HepG2 (cell line): Measurements from ENCODE around the gene SSBP2. TPM values are rescaled to one million over a fixed set of nuclear protein-coding genes. Genes with fewer than 3 reads are reported as not detected.

ENCODE experiments used
- ATAC-seq: fragments of 200-7000 bp; cut with Tn5 transposase; 3 replicates; pipeline ENCODE4 v1.9.1; 2020; ENCODE audit warnings: mild to moderate bottlenecking, moderate library complexity
- BruUV-seq: library from RNA; stranded (reverse); fragments of 400-500 nt; replicated peaks from 2 replicates; lab custom pipeline; 2021; lab: Mats Ljungman, UMichigan
- CTCF ChIA-PET: fragments of 300-600 bp; formaldehyde crosslinking; extraction: SDS; loops from one replicate; lab custom pipeline; 2021; ENCODE audit warnings: low total read pairs, inconsistent platforms, low intra/inter-chr PET ratio; lab: Yijun Ruan, JAX
- POLR2A ChIA-PET: fragments of 350-600 bp; sonication (Branson Sonifier 250); formaldehyde crosslinking; loops from one replicate; lab custom pipeline; 2020; ENCODE audit warnings: antibody characterized with exemption, inconsistent platforms; lab: Yijun Ruan, JAX
- DNase-seq: peaks from one replicate; pipeline ENCODE4 v3.0.0-alpha.2; 2015; ENCODE audit warnings: low spot score
- FAIRE-seq: peaks from 3 replicates; lab custom pipeline; 2011; peaks lifted over from hg19 to GRCh38; lab: Jason Lieb, UNC
- H2AFZ ChIP-seq: one replicate; pipeline ENCODE4 v1.6.1; 2011; ENCODE audit warnings: low read length, inconsistent platforms
- H3K27ac ChIP-seq: fragments of 300-600 bp; 3 replicates; pipeline ENCODE4 v1.8.0; 2011; ENCODE audit warnings: mixed run types, mild to moderate bottlenecking, mixed read lengths, low read length, inconsistent platforms; ENCODE audit not compliant: insufficient read depth; ENCODE audit errors: extremely low read length
- H3K27me3 ChIP-seq, 2 experiments: fragments of 200-600 bp in 1 of 2; 2 replicates in 1 of 2; 3 replicates in 1 of 2; pipeline versions ENCODE4 v1.6.0 to v1.8.0; 2011; ENCODE audit warnings: low read length in 2 of 2, mild to moderate bottlenecking in 2 of 2, moderate library complexity in 2 of 2, inconsistent platforms in 1 of 2; ENCODE audit not compliant: insufficient read depth in 2 of 2, control insufficient read depth in 1 of 2
- H3K36me3 ChIP-seq, 2 experiments: fragments of 200-600 bp in 1 of 2; replicated peaks in 1 of 2; 2 replicates in 1 of 2; 3 replicates in 1 of 2; pipeline versions ENCODE4 v1.5.1 to v1.8.0; 2011; ENCODE audit warnings: low read length in 2 of 2, inconsistent platforms in 1 of 2; ENCODE audit not compliant: insufficient read depth in 2 of 2, control insufficient read depth in 1 of 2
- H3K4me1 ChIP-seq: 2 replicates; pipeline ENCODE4 v1.5.1; 2012; ENCODE audit warnings: low read length, inconsistent platforms; ENCODE audit not compliant: insufficient read depth
- H3K4me2 ChIP-seq: 2 replicates; pipeline ENCODE4 v1.6.0; 2011; ENCODE audit warnings: low read depth, low read length, inconsistent platforms
- H3K4me3 ChIP-seq, 3 experiments: fragments of 200-600 bp in 1 of 3; sonication (generic), shearing (Covaris generic) in 1 of 3; replicated peaks in 1 of 3; 2 replicates each; pipeline ENCODE4 v1.5.1; 2011 to 2016; ENCODE audit warnings: low read length in 3 of 3, inconsistent platforms in 2 of 3, low read depth in 2 of 3, mild to moderate bottlenecking in 2 of 3, control low read depth in 1 of 3, mixed read lengths in 1 of 3; ENCODE audit not compliant: insufficient read depth in 1 of 3
- H3K79me2 ChIP-seq: one replicate; pipeline ENCODE4 v1.6.1; 2011; ENCODE audit warnings: low read length, inconsistent platforms; ENCODE audit not compliant: insufficient read depth
- H3K9ac ChIP-seq: 2 replicates; pipeline ENCODE4 v1.6.0; 2011; ENCODE audit warnings: mild to moderate bottlenecking, low read depth, low read length, inconsistent platforms; ENCODE audit not compliant: insufficient read depth
- H3K9me3 ChIP-seq: 2 replicates; pipeline ENCODE4 v1.5.1; 2012; ENCODE audit warnings: mild to moderate bottlenecking, low read length
- H4K20me1 ChIP-seq: 2 replicates; pipeline ENCODE4 v1.6.0; 2011; ENCODE audit warnings: inconsistent platforms, mild to moderate bottlenecking, low read length, moderate library complexity; ENCODE audit not compliant: insufficient read depth
- AFF4 ChIP-seq: sonication (generic); formaldehyde crosslinking; IDR thresholded peaks from 2 replicates; pipeline ENCODE4 v1.4.0; 2020; ENCODE audit warnings: missing genetic modification reagents
- KLF12 ChIP-seq: sonication (generic); formaldehyde crosslinking; IDR thresholded peaks from 2 replicates; pipeline ENCODE4 v1.4.0; 2020; ENCODE audit warnings: missing genetic modification reagents, borderline replicate concordance
- MAFF ChIP-seq: IDR thresholded peaks from 2 replicates; pipeline ENCODE4 v1.6.1; 2011; ENCODE audit warnings: low read depth, low read length, improper control_type of control experiment
- MAFK ChIP-seq, 2 experiments: IDR thresholded peaks in 1 of 2; conservative IDR thresholded peaks in 1 of 2; 2 replicates each; pipeline ENCODE4 v1.6.1; 2011; ENCODE audit warnings: improper control_type of control experiment in 2 of 2, low read length in 2 of 2
- PRMT3 ChIP-seq: sonication (generic); formaldehyde crosslinking; IDR thresholded peaks from 2 replicates; pipeline ENCODE4 v1.8.1; 2022; ENCODE audit warnings: low read depth, mild to moderate bottlenecking, moderate library complexity, missing genetic modification reagents, borderline replicate concordance
- SOX6 ChIP-seq, 2 experiments: fragments of 450-650 bp in 1 of 2; sonication (generic) in 1 of 2; formaldehyde crosslinking in 1 of 2; IDR thresholded peaks; 2 replicates each; pipeline versions ENCODE4 v1.4.0 to v1.6.1; 2017 to 2020; ENCODE audit warnings: antibody characterized with exemption in 1 of 2, mild to moderate bottlenecking in 1 of 2, missing genetic modification reagents in 1 of 2
- ZFX ChIP-seq: sonication (generic); formaldehyde crosslinking; IDR thresholded peaks from 2 replicates; pipeline ENCODE4 v1.4.0; 2020; ENCODE audit warnings: mild to moderate bottlenecking, low read depth, missing genetic modification reagents, moderate library complexity
- WGBS: methylation state at CpG from one replicate; pipeline ENCODE4 v1.1.6; 2017; ENCODE audit warnings: low lambda C conversion rate; 5-methylcytosine and 5-hydroxymethylcytosine counted together
- in situ Hi-C: cut with HindIII; loops from 2 replicates; pipeline ENCODE4 v1.10.0; 2017; ENCODE audit warnings: low pct_unique_long_range_greater_than_20kb; ENCODE audit not compliant: extremely low pct_ligation_motif_present
- intact Hi-C: fragments of 100-400 bp; cut with micrococcal nuclease; formaldehyde crosslinking; loops from one replicate; pipeline ENCODE4 v1.10.0; 2022; ENCODE audit not compliant: unreplicated experiment
- polyA plus RNA-seq, 8 experiments: library from polyadenylated mRNA; depleted of rRNA in 3 of 8; stranded (reverse) in 7 of 8; unstranded in 1 of 8; fragments of >200 nt; fragmentation: Illumina TruSeq in 4 of 8; extraction: Trizol in 4 of 8; gene quantifications; 2 replicates each; pipeline versions ENCODE4 v1.2.1 to v1.2.3, GENCODE V29; 2011 to 2016; ENCODE audit warnings: low read depth in 4 of 8, missing spikeins in 1 of 8, mixed read lengths in 1 of 8; ENCODE audit not compliant: insufficient read depth in 1 of 8
- total RNA-seq, 5 experiments: library from RNA; depleted of rRNA; stranded (reverse); fragments of >200 nt; fragmentation: Illumina TruSeq; extraction: Trizol; gene quantifications; 2 replicates each; pipeline ENCODE4 v1.2.3, GENCODE V29; 2016; ENCODE audit warnings: low read depth in 1 of 5

Gene SSBP2
- total and polyA plus RNA-seq, 2 of the 13 experiments (the other 11 are each of a cell fraction or from before 2014, with no cell fraction given): 0.16 TPM; not detected in 1

GRCh38 chr5:81761970-81762369 lies 11.1 kb upstream of the SSBP2 start:
- Histone ChIP-seq H3K27me3 (no peaks in the 10 kb centered on the region), H4K20me1 (no peaks in the 10 kb centered on the region), H3K9ac (no peak overlapping the region), H3K4me1 (no peaks in the 10 kb centered on the region), H3K9me3 (no peaks in the 10 kb centered on the region), H3K27ac (no peak overlapping the region), H2AFZ (no peak overlapping the region), H3K4me2 (no peak overlapping the region), H3K79me2 (no peaks in the 10 kb centered on the region), H3K36me3 (no peaks in the 10 kb centered on the region), H3K4me3 (no peak overlapping the region)
- TF ChIP-seq KLF12 (CRISPR knock-in tag): no peak
- no peak for TF ChIP-seq ZFX
- no peak for TF ChIP-seq SOX6 (IDR thresholded peaks at IDR 0.05)
- no peak for TF ChIP-seq SOX6 (CRISPR knock-in tag; IDR thresholded peaks at IDR 0.05)
- BruUV-seq: no TSS peak
- 100% methylated on average over 1 of the region's 1 CpG for WGBS
- intact Hi-C loops (loop anchor here (2.0 kb wide), 1 partner anchor 71 kb away; no protein-coding TSS in a partner anchor), in situ Hi-C loops (no loop called here)
- CTCF ChIA-PET: no interaction called here
- DNase-seq: no peak
- POLR2A ChIA-PET: no interaction called here
- FAIRE-seq: no peak
- no peak for ATAC-seq

GRCh38 chr5:81761270-81761669 lies 10.4 kb upstream of the SSBP2 start:
- no peaks in the 10 kb centered on the region for H3K9me3 ChIP-seq
- FAIRE-seq (no peak), DNase-seq (no peak), ATAC-seq (no peak)
- H2AFZ ChIP-seq: no peak overlapping the region
- H3K4me3 ChIP-seq: no peak overlapping the region
- no TSS peak for BruUV-seq
- H3K9ac ChIP-seq: no peak overlapping the region
- no peaks in the 10 kb centered on the region for H3K4me1 ChIP-seq
- H3K4me2 ChIP-seq: no peak overlapping the region
- H3K27ac ChIP-seq: no peak overlapping the region
- no peaks in the 10 kb centered on the region for H3K36me3 ChIP-seq
- WGBS: 42% methylated on average over 2 of the region's 2 CpGs
- no peaks in the 10 kb centered on the region for H3K79me2 ChIP-seq
- ChIA-PET POLR2A (no interaction called here), CTCF (no interaction called here)
- no peaks in the 10 kb centered on the region for H3K27me3 ChIP-seq
- intact Hi-C loops (no loop called here), in situ Hi-C loops (no loop called here)
- no peaks in the 10 kb centered on the region for H4K20me1 ChIP-seq
- TF ChIP-seq MAFF (peak; percentile 41; the same call in 1 of the 2 replicates), AFF4 (CRISPR knock-in tag) (no peak), PRMT3 (CRISPR knock-in tag) (no peak), MAFK (conservative IDR thresholded peaks at IDR 0.05 in 1 of 2, IDR thresholded peaks at IDR 0.05 in 1 of 2; ENCODE audit: low read length in 2 of 2) (peak in 1 of 2 experiments; percentile 30; a peak in 2 of 4 replicates)
